Endothelial cell of umbilical vein (primary cell): Measurements from ENCODE around the gene RDH14. TPM values are rescaled to one million over a fixed set of nuclear protein-coding genes. Genes with fewer than 3 reads are reported as not detected.

Experiments used
- BruUV-seq: library from RNA; stranded (reverse); fragments of 400-500 nt; replicated peaks from 2 replicates; lab custom pipeline; 2021; lab: Mats Ljungman, UMichigan
- CTCF ChIA-PET: fragments of 300-600, 350-600 bp; sonication (Branson Sonifier 250); formaldehyde crosslinking; loops from one replicate; lab custom pipeline; 2021; ENCODE audit warnings: antibody characterized with exemption, inconsistent platforms; lab: Charles Lee
- POLR2A ChIA-PET: fragments of 300-600, 350-600 bp; sonication (Branson Sonifier 250); formaldehyde crosslinking; loops from one replicate; lab custom pipeline; 2021; ENCODE audit warnings: antibody characterized with exemption, inconsistent platforms; lab: Charles Lee
- DNase-seq: peaks from one replicate; pipeline ENCODE4 v3.0.0-alpha.2; 2011; ENCODE audit warnings: low read depth, low spot score
- FAIRE-seq: peaks from 2 replicates; lab custom pipeline; 2011; peaks lifted over from hg19 to GRCh38; lab: Jason Lieb, UNC
- H2AFZ ChIP-seq: 2 replicates; pipeline ENCODE4 v1.6.0; 2012; ENCODE audit warnings: low read depth, low read length, control low read depth, inconsistent platforms
- H3K27ac ChIP-seq: 2 replicates; pipeline ENCODE4 v1.5.1; 2011; ENCODE audit warnings: low read depth, mild to moderate bottlenecking, control low read depth, low read length, moderate library complexity; ENCODE audit not compliant: insufficient read depth
- H3K27me3 ChIP-seq, 2 experiments: 2 replicates each; pipeline versions ENCODE4 v1.6.0 to v1.6.1; 2011; ENCODE audit warnings: low read length in 2 of 2, mixed read lengths in 1 of 2; ENCODE audit not compliant: control insufficient read depth in 2 of 2, insufficient read depth in 2 of 2
- H3K36me3 ChIP-seq, 2 experiments: 2 replicates in 1 of 2; 3 replicates in 1 of 2; pipeline ENCODE4 v1.5.1; 2011; ENCODE audit warnings: low read length in 2 of 2, mild to moderate bottlenecking in 1 of 2, moderate library complexity in 1 of 2; ENCODE audit not compliant: control insufficient read depth in 2 of 2, insufficient read depth in 2 of 2; ENCODE audit errors: extremely low read depth in 1 of 2
- H3K4me1 ChIP-seq: 3 replicates; pipeline ENCODE4 v1.5.1; 2011; ENCODE audit warnings: mild to moderate bottlenecking, low read length; ENCODE audit not compliant: control insufficient read depth, insufficient read depth; ENCODE audit errors: extremely low read depth
- H3K4me2 ChIP-seq: 2 replicates; pipeline ENCODE4 v1.6.1; 2011; ENCODE audit warnings: low read length, control low read depth, mixed read lengths; ENCODE audit not compliant: insufficient read depth
- H3K4me3 ChIP-seq, 3 experiments: fragments of 200-600 bp in 1 of 3; sonication (generic), shearing (Covaris generic) in 1 of 3; replicated peaks in 1 of 3; 2 replicates each; pipeline ENCODE4 v1.5.1; 2011 to 2016; ENCODE audit warnings: control low read depth in 3 of 3, low read length in 3 of 3, mild to moderate bottlenecking in 2 of 3, inconsistent platforms in 1 of 3, low read depth in 1 of 3, moderate library complexity in 1 of 3; ENCODE audit not compliant: insufficient read depth in 1 of 3
- H3K79me2 ChIP-seq: 2 replicates; pipeline ENCODE4 v1.6.0; 2012; ENCODE audit warnings: low read length, inconsistent platforms; ENCODE audit not compliant: control insufficient read depth, insufficient read depth
- H3K9ac ChIP-seq: replicated peaks from 2 replicates; pipeline ENCODE3; 2011; ENCODE audit warnings: low read length, control low read depth; ENCODE audit not compliant: insufficient read depth; ENCODE audit errors: extremely low read depth
- H3K9me1 ChIP-seq: replicated peaks from 3 replicates; pipeline ENCODE4 v1.6.0; 2011; ENCODE audit warnings: mild to moderate bottlenecking, low read length; ENCODE audit not compliant: control insufficient read depth, insufficient read depth; ENCODE audit errors: extremely low read depth
- H3K9me3 ChIP-seq: replicated peaks from 2 replicates; pipeline ENCODE4 v1.5.1; 2012; ENCODE audit warnings: low read length, inconsistent platforms; ENCODE audit not compliant: control insufficient read depth, insufficient read depth
- H4K20me1 ChIP-seq: replicated peaks from 2 replicates; pipeline ENCODE3; 2011; ENCODE audit warnings: mild to moderate bottlenecking, low read length; ENCODE audit not compliant: control insufficient read depth, insufficient read depth; ENCODE audit errors: extremely low read depth
- CTCF ChIP-seq, 2 donors: IDR thresholded peaks; 1 replicate in 1 of 2; 2 replicates in 1 of 2; pipeline ENCODE4 v1.5.1; 2011; ENCODE audit warnings: low read length in 2 of 2, mild to moderate bottlenecking in 2 of 2, moderate library complexity in 2 of 2, control low read depth in 1 of 2, inconsistent platforms in 1 of 2, low read depth in 1 of 2; ENCODE audit not compliant: insufficient read depth in 1 of 2; ENCODE audit errors: extremely low read depth in 1 of 2
- FOS ChIP-seq: IDR thresholded peaks from 2 replicates; pipeline ENCODE4 v1.6.1; 2011; ENCODE audit warnings: mild to moderate bottlenecking, low read length, moderate library complexity, borderline replicate concordance; ENCODE audit not compliant: insufficient read depth
- GATA2 ChIP-seq: IDR thresholded peaks from 2 replicates; pipeline ENCODE4 v1.7.0; 2011; ENCODE audit warnings: low read depth, mild to moderate bottlenecking, moderate library complexity, mixed read lengths, low read length; ENCODE audit not compliant: insufficient read length, insufficient read depth
- JUN ChIP-seq: IDR thresholded peaks from 2 replicates; pipeline ENCODE4 v1.6.1; 2011; ENCODE audit warnings: borderline replicate concordance, low read depth; ENCODE audit not compliant: insufficient read length, insufficient read depth
- MAX ChIP-seq: IDR thresholded peaks from 2 replicates; pipeline ENCODE4 v1.6.1; 2011; ENCODE audit not compliant: insufficient read depth, insufficient read length
- POLR2A ChIP-seq: IDR thresholded peaks from 2 replicates; pipeline ENCODE4 v1.6.1; 2012; ENCODE audit warnings: low read depth, mild to moderate bottlenecking, control low read depth, low read length
- dilution Hi-C: fragments of 300-500 bp; cut with MboI; formaldehyde crosslinking; loops from one replicate; pipeline ENCODE4 v1.15.0; 2019; ENCODE audit warnings: low sequenced_read_pairs; ENCODE audit not compliant: extremely low pct_ligation_motif_present
- intact Hi-C: fragments of 100-400 bp; cut with micrococcal nuclease; formaldehyde crosslinking; loops from one replicate; pipeline ENCODE4 v1.10.0; 2022
- polyA plus RNA-seq, 4 experiments: library from polyadenylated mRNA; depleted of rRNA in 3 of 4; stranded (reverse) in 3 of 4; unstranded in 1 of 4; fragments of >200 nt; gene quantifications; 2 replicates each; pipeline versions ENCODE4 v1.2.1 to v1.2.3, GENCODE V29; 2011 to 2012; ENCODE audit warnings: missing spikeins in 1 of 4
- total RNA-seq: library from RNA; stranded (reverse); gene quantifications from 2 replicates; pipeline ENCODE4 v1.2.3, GENCODE V29; 2021

RDH14 gene
- total and polyA plus RNA-seq, 2 donors (not counting 3 experiments of a cell fraction or from before 2014, with no cell fraction given): 8.8 to 12.4 TPM

GRCh38 chr2:18549083-18549482 lies 11.4 kb downstream of the RDH14 start:
- no peaks in the 10 kb centered on the region for H3K9me1 ChIP-seq
- H2AFZ ChIP-seq: no peak overlapping the region
- no peaks in the 10 kb centered on the region for H3K27me3 ChIP-seq
- CTCF ChIA-PET: interaction anchor here (1.4 kb wide), 1 partner anchor 10 kb away, joined by 5 read pairs; no protein-coding TSS in a partner anchor
- H3K36me3 ChIP-seq: peaks cover under 1 to 3% of the 10 kb centered on the region in 2 experiments
- intact Hi-C loops (no loop called here), dilution Hi-C loops (no loop called here)
- no TSS peak for BruUV-seq
- no peak overlapping the region for H3K9ac ChIP-seq
- H4K20me1 ChIP-seq: no peaks in the 10 kb centered on the region
- peaks cover 25% of the 10 kb centered on the region for H3K4me1 ChIP-seq
- H3K4me2 ChIP-seq: no peak overlapping the region
- FAIRE-seq (no peak), DNase-seq (no peak)
- no peak overlapping the region for H3K27ac ChIP-seq
- no peak for TF ChIP-seq JUN
- no peak for TF ChIP-seq GATA2
- TF ChIP-seq POLR2A: no peak
- TF ChIP-seq MAX: no peak
- TF ChIP-seq CTCF (IDR thresholded peaks at IDR 0.05; ENCODE audit: extremely low read depth in 1 of 2, insufficient read depth in 1 of 2, low read depth in 1 of 2, low read length in 2 of 2): no peak
- no peak for TF ChIP-seq FOS
- POLR2A ChIA-PET: no interaction called here
- H3K9me3 ChIP-seq: no peaks in the 10 kb centered on the region
- no peaks in the 10 kb centered on the region for H3K79me2 ChIP-seq
- H3K4me3 ChIP-seq: no peak overlapping the region
